EH (cell line): ENCODE measurements around the gene TMEM95.
"Not testable (repeated sequence)": the region's sequence is repeated elsewhere in the genome, so short reads cannot be mapped to it uniquely, and the experiment has no call there.

Source experiments
- DNase-seq: peaks from one replicate; pipeline ENCODE4 v3.0.0-alpha.2; 2015; ENCODE audit warnings: low read depth

Gene TMEM95

DNA sequence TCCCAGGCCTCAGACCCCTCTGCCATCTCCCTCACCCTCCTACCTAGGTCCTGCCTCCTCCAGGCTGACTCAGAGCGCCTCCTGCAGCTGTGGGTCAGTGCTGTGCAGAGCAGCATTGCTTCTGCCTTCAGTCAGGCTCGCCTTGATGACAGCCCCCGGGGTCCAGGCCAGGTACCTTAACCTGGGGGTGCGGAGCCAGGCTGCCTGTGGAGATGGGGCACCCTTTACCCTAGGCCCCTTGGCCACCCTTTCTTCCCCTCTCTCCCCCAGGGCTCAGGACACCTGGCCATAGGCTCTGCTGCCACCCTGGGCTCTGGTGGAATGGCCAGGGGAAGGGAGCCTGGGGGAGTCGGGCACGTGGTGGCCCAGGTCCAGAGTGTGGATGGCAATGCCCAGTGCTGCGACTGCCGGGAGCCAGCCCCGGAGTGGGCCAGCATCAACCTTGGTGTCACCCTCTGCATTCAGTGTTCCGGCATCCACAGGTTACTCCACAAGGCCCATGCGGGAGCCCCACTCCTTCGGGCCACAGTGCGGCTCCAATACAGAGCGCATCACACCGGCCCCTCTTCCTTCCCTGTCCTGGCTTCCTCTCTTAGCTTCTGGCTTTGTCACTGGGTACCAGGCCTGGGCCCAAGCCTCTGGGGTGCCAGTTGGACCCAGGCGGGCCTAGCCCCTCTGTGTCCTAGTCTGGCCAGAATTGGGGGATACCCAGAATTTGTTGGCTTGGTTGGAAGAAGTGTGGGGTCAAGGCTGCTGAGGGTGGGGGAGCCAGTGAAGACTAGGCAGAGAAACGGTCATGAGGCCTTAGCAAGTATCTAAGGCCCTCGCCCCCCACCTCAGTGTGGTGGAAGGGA, 8.0 kb upstream of the TMEM95 start:
- DNase-seq = no peak

DNA sequence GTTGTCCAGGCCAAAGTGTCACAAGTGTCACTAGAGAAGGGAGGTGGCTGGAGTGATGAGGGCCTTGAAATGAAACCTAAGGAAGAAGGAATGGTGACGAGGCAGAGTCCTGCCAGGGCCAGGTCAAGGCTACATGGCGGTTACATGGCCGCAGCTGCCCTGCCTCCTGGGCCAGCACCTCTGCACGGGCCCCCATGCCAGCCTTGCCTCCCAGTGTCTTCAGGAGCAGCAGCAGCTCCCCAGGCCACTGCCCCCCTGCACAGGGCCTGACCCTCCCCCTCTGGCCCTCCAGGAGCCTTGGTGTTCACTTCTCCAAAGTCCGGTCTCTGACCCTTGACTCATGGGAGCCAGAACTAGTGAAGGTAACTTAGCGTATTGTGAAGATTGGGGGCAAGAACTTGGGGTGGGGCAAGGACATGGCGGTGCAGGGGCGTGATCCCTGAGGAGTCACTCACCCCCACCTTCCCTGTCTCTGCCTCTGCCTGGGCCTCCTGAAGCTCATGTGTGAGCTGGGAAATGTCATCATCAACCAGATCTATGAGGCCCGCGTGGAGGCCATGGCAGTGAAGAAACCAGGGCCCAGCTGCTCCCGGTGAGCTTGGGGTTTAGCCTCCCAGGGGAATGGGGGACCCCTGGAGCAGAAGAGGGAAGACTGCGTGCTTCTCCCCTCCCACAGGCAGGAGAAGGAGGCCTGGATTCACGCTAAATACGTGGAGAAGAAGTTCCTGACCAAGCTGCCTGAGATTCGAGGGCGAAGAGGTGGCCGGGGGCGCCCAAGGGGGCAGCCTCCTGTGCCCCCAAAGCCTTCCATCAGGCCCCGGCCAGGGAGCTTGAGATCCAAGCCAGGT, 7.1 kb upstream of the TMEM95 start:
- DNase-seq = no peak

DNA sequence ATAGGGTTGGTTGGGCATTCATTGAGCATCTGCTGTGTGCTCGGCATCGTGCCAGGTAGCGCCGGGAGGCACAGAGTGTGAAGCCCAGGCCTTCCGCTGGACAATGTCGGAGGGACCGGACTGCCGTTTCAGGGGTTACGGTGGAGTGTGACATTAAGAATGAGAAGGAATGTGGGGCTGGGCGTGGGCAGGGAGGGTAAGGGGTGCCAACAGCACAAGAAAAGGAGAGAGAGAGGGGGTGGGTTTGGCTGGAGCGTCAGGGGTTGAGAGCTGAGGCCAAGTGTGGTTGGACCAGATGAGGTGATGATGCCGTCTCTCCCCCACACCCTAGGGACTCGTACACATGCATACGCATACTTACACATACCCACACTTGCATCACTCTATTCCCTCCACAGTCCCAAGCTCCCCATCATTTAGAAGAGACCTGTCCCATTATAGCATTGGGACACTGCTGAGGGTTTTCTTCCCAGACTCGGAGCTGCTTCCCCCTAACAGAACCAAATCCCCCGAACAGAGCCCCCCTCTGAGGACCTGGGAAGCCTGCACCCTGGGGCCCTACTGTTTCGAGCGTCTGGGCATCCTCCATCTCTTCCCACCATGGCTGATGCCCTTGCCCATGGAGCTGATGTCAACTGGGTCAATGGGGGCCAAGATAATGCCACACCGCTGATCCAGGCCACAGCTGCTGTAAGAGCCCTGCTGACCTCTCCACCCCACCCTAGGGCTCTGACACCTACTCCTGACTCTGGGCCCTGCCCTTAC, 6.3 kb upstream of the TMEM95 start:
- DNase-seq = no peak

DNA sequence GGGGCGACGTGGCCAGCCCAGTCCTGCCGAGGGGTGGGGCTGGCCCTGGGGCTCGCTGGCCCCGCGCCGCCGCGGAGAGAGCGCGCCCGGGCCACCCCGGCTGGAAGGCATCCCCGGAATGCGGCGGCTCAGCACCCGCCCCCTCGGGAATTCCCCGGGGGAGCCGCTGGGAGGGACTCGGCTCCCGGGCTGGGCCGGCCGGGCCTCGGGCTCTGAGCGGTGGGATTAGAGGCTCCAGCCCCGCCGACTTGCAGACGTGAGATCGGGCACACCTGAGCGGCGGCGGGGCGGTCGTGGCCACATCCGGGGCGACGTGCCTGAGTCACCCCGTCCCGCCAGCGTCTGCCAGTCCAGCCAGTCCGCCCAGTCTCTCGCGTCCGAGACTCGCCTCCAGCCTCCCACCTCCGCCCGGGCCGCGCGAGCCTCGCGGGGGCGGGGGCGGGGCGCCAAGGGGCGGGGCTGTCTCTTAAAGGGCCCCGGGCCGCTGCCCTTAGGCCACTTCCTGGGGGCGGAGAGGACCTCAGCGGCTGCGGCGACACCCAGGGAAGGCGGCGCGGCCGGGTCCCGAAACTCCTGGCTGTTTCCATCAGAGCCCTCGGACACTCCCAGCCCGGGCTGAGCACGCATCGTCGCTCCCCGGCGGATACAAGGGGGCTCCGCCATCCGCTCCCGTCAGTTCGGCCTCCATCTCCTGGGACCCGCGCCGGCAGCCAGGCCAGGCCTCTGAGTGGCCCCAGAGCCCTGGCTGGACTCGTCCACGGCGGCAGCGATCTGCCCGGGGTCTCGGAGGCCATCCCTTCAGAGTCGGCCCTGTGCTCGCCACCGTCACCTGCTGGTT, 3.1 kb upstream of the TMEM95 start, which contains the start of gene KCTD11:
TSS of gene KCTD11 (plus strand) at position 498 of the 838 bp plus-strand sequence.
- DNase-seq = peak; percentile 94

DNA sequence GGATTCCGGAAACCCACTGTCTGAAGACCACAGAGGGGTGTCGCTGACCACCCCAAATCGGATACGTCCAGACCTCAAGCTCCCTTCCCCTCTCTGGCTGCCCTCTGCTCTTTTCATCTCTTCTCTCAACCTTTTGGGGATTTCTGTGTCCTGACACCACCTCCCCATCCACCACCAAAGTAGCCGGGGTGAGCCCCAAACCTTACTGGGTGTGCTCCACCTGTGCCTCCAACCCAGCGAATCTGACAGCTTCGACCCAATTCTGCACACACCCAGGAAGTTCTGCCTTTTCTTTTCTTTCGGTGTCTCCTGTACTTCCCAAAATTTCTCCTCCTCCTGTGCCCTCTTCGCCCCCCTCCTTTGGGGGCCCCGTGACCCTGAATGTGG, 2.5 kb upstream of the TMEM95 start:
- no peak for DNase-seq

DNA sequence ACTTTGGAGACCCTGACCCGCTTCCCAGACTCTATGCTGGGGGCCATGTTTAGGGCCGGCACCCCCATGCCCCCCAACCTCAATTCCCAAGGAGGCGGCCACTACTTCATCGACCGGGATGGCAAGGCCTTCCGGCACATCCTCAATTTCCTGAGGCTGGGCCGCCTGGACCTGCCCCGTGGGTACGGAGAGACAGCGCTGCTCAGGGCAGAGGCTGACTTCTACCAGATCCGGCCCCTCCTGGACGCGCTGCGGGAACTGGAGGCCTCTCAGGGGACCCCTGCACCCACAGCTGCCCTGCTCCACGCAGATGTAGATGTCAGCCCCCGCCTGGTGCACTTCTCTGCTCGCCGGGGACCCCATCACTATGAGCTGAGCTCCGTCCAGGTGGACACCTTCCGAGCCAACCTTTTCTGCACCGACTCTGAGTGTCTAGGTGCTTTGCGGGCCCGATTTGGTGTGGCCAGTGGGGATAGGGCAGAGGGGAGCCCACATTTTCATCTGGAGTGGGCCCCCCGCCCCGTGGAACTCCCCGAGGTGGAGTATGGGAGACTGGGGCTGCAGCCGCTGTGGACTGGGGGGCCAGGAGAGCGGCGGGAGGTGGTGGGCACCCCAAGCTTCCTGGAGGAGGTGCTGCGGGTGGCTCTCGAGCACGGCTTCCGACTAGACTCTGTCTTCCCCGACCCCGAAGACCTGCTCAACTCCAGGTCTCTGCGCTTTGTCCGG, 1.9 kb upstream of the TMEM95 start:
- no peak for DNase-seq

DNA sequence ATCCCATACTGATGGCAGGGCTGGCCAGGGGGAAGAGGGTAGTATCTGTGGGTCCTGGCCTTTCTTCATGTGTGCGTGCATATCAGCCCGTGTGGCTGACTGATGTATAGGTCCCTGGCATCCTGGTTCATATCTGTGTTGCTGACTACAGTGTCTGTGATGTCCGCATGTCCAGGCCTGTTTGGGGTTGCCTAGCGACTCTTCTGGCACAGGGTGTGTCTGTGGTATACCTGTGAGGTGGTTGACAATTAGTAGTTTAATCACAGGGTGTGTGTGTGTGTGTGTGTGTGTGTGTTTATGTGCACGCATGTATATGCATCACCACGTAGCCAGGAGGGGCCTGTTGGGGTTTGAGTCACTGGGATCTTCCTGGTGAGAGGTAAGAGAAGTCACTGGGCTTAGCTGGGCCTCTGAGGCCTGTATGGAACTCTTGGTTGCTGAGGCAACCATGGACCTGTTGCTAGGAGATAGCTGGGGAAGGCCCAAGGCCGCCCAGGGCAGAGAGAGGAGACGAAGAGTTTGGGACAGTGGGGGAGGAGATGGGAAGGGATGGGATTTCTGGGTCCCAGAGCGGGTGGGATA, 603 bp upstream of the TMEM95 start:
- DNase-seq = peak; percentile 38

DNA sequence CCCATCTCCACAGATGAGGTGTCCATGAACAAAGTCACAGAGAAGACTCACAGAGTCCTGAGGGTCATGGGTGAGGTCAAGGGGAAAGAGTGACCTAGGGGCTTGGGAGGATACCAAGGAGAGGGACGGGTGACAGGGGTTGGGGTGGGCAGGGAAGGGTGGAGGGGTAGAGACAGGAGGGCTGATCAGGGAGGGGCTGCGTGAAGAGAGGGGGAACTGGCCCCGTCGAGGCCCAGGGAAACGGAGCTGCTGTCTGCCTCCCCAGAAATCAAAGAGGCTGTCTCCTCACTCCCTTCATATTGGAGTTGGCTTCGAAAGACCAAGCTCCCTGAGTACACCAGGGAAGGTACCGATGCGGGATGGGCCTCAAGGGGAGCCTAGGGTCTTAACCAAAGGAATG, 617 bp downstream of the TMEM95 start:
- no peak for DNase-seq

DNA sequence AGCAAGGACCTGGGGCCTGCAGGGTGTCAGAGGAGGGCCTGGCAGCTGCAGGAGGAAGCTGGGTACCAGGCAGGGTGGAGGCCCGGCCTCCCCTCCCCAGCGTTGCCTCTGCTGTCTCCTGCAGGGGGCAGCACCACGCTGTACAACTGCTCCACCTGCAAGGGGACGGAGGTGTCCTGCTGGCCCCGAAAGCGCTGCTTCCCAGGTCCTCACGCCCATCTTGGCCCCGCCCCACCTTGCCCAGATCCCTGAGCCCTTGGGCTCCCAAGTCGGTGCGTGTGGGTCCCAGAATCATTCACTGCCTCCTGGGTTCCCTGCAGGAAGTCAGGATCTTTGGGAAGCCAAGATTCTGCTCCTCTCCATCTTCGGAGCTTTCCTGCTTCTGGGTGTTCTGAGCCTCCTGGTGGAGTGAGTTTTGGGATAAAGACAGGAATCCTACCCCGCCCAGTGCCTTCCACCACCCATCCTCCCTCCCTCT, 1.2 kb downstream of the TMEM95 start:
- peak; percentile 67 for DNase-seq

DNA sequence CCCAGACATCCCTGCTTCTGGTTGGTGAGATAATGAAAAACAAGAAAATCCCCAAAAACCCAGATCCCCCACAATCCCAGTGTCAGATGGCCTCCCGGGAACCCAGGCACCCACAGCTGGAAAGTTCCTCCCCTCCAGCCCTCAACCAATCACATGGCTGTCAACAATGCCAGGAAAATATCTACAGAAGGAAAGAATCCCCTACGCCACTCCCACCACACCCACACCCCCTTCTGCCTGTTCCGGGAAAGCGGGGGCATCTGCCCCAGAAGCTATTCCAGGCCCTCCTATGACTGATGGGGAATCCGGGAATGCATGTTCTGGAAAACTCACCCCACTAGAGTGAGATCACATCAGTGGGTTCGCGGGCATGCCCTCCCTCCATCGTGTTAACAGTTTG, 1.8 kb downstream of the TMEM95 start:
- DNase-seq = no peak

DNA sequence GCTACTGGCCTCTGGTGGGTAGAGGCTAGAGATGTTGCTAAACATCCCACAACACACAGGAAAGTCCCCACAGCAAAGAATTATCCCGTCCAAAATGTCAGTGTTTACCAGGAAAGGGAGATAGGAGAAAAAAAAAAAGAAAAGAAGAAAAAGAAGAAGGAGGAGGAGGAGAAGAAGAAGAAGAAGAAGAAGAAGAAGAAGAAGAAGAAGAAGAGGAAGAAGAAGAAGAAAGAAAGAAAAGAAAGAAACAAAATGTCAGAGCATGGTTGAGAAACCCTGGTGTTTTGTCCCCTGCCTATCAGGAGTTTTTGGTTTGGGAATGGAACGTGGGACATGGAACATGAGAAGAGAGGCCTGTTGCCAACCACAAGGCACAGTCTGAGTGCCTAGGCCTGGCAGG, 2.4 kb downstream of the TMEM95 start:
- DNase-seq = no peak

DNA sequence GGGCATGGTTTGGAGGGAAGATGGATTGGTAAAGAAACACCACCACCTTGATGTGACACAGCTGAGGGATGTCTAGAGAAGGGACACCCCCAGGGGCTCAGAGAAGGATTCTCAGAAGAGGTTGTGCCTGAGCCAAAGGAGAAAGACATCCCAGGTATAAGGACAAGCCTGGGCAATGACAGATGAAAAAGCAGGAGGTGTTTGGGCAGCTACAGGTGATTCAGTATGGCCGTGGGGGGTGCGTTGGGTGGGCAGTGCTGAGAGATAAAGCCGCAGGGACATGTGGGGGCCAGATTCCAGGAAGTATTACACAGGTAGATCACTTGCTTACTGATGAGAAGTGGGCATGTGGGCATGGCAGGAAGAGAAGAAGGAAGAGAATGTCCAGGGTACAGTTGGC, 7.0 kb downstream of the TMEM95 start:
- DNase-seq = no peak

DNA sequence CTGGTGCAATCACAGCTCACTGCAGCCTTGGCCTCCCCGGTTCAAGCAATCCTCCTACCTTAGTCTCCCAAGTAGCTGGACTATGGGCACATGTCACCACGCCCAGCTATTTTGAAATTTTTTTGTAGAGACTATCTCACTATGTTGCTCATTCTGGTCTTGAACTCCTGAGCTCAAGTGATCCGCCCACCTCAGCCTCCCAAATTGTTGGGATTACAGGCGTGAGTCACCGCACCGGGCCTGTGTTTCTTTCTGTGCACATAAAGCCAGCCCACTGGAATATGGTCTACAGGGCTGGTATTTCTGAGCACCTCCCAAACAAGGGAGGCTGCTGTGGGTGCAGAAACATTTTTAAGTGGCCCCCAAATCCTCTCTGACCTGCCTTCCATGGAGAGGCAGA, 8.4 kb downstream of the TMEM95 start:
- peak; percentile 36 for DNase-seq

DNA sequence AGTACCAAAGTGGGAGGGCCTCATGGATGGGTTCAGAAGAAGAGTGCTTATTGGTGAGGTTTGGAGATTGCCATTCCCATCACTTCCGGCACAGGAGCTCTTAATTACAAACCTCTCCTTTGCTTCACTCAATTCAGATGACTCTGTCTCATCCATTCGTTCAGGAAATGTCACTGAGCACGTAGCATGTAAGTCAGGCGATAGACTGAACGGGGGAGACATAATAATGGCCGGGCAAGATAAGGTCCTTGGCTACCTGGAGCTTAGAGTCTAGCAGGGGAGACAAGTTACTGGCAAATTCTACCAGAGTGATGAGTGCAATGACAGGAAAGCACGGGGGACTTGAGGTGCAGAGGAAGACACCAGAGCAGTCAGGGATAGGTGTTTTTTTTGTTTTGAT, 11.0 kb downstream of the TMEM95 start:
- not testable (repeated sequence) for DNase-seq

DNA sequence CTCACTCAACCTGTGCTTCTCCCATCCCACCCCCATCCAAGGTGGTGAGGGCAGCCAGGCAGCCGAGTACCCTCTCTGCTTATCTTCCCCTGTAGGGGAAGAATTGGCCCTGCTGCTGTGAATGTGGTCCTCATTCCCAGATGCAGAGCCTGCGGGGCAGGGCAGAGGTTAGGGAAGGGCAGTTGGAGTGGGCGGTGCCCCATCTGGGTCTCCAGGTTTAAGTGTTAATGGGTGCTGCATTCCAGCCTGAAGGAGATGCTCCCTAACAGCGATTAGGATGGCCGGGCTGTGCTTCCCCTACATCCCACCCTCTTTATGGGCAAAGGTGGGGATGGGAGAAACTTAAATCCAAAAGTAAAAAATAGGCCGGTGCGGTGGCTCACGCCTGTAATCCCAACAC, 12.1 kb downstream of the TMEM95 start:
- no peak for DNase-seq

DNA sequence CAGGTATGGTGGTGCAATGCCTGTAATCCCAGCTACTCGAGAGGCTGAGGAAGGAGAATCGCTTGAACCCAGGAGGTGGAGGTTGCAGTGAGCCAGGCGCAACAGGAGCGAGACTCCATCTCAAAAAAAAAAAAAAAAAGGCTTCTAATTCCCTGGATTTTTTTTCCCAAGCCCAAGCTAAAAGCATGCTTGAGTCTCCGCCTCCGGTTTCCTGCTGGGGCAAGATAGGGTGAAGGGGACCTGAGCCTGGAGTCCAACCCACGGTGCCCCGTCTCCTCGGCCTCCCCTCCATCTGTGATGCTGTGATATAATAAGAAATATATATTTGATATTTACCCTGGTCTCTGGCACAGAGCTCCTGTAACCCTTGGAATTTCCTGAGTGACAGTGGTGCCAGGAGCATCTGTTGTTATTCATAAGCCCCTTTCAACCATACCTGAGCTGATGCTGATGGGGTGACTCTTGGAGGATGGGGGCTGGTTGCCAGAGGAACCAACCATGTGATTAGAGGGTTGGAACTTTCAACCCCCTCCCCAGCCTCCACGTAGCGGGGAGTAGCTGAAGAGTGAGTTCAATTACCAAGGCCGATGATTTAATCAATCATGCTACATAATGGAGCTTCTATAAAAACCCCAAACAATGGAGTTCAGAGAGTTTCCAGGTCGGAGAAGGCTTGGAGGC, 13.1 kb downstream of the TMEM95 start:
- no peak for DNase-seq

DNA sequence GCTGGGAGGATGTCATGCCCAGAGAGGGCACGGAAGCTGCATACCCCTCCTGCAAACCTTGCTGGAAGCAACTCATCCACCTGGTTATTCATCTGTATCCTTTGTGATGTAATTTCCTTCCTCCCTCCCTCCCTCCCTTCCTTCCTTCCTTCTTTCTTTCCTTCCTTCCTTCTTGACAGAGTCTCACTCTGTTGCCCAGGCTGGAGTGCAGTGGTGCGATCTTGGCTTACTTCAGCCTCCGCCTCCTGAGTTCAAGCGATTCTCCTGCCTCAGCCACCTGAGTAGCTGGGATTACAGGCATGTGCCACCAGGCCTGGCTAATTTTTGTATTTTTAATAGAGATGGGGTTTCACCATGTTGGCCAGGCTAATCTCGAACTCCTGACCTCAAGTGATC, 13.6 kb downstream of the TMEM95 start:
- not testable (repeated sequence) for DNase-seq

DNA sequence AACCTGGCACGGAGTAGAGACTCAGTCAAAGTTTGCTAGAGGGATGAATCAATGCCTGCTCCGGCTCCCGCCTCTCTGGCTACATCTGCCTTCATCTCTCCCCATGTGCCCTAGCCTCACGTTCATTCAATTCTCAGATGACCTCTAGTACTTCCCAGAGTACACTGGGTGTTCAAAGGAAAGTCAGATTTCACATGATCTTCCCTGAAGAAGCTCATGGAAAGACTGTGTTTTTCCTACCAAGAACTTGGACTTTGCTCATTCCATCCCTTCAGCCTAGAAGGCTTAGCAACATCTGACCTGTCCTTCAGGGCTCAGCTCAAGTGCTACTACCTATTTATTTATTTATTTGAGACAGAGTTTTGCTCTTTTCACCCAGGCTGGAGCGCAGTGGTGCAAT, 14.9 kb downstream of the TMEM95 start:
- DNase-seq = no peak

DNA sequence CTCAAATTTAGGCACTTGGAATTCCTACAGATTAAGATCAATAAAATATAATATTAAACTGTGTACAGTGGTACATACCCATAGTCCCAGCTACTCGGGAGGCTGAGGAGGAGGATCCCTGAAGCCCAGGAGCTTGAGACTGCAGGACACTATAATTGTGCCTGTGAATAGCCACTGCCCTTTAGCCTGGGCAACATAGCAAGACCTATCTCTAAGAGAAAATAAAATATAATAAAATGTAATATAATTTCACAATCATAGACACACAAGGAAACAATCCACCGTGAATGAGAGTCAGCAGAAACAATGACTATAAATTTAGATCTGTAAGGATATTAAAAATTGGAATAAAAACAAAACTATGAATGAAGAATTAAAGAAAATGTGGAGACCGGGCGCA, 15.9 kb downstream of the TMEM95 start:
- no peak for DNase-seq

DNA sequence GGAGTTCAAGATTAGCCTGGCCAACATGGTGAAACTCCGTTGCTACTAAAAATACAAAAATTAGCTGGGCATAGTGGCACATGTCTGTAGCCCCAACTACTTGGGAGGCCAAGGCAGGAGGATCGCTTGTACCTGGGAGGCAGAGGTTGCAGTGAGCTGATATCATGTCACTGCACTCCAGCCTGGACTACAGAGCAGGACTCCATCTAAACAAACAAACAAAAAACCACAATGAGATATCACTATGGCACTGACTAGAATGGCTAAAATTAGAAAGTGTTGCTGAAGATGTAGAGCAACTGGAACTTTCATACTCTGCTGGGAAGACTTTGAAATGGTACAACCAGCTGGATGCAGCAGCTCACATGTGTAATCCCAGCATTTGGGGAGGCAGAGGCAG, 19.4 kb downstream of the TMEM95 start:
- DNase-seq = peak; percentile 28
